ENCODE results near the gene ADGRB2.

The ADGRB2 gene

DNA sequence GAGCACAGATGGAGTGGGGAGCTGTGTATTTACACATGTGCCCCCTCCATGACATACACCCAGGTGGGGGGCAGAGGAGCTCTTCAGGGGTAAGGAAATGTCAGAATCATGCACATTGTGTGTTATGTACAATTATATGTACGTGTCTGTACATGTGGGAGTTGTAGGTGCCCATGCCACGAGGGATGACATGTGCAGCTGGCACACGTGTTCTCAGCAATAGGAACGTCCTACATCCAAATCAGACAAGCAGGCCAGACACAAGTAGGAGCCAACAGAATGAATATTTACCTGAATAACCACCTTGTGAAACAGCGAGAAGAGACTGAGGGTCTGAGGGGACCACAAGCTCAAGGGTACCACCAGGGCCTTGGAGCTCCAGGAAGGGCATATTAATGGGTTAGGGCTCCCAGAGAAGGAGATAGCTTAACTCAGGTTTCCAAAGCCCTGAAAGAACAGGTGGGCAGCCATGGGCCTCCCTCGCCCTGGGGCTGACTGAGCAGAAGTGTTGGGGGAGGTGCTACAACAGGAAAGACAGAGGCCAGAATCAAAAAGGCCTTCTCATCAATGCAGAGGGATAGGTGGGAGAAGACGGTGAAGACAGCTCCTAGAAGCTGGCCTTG lies 63.6 kb downstream of the ADGRB2 start:
- DNase-seq (ENCODE audit: low read depth), result no peak

DNA sequence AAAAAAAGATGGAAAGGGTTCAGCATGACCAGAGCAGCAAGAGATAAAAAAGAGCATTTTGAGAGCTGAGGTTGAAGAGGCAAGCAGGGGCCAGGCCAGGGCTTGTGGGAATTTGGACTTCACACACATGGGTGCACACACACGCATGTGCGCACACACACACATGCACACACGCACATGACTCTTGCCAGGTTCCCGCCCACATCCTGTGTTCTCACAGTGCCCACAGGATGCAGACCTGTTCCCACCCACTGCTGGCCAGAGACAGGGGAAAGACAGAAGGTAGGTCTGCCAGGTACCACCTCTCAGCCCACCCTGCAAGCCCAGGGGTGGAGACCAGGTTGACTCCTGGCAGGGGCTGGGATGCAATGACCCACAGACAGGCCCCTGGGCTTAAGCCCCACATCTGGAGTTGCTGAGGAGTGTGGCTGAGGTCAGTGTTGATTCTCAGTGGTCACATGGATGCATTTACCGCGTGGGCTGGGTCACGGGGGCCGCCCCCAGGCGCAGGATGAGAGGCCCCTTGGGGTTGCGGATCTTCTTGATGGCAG lies 64.7 kb downstream of the ADGRB2 start:
- no peak for DNase-seq (ENCODE audit: low read depth)

GRCh38 chr1:31697369-31697984 lies 66.7 kb downstream of the ADGRB2 start:
- DNase-seq (ENCODE audit: low read depth), result no peak

DNA sequence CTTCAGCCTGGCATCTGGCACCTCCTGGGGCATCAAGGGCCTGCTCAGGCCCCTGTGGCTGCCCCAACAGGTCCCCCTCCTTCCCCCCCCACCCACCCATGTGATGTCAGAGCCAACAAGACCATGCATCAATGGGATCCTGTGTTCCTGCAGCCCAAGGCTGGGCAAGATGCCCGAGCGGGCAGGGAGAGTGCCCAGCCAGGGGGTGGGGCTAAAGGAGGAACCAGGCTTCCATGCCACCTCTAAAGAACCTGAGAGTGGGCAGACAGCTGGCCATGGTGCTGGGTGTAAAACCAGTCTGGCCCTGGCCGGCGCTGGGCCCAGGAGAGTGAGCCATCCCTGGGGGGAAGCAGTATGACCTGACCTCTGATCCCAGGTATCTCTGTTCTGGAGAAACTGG lies 67.9 kb downstream of the ADGRB2 start:
- no peak for DNase-seq (ENCODE audit: low read depth)

DNA sequence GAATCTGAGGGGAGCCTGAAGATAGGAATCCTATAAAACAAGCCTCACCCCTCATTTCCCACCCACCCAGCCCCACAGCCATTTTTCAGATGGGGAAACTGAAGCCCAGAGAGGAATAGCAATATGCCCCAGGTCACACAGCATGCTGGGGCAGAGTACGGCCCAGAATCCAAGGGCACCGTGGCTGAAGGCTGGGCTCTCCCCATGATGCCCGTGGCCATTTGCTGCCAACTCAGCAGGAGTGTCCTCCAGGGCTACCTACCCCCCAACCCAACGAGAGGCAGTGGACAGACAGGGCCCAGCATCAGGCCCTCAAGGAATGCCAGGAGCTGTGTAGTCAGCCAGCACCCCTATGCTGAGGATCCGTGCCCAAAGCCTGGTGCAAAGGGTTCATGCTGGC lies 68.8 kb downstream of the ADGRB2 start:
- DNase-seq (ENCODE audit: low read depth), result no peak

GRCh38 chr1:31694964-31695313 lies 69.2 kb downstream of the ADGRB2 start:
- DNase-seq (ENCODE audit: low read depth), result no peak

GRCh38 chr1:31694069-31694963 lies 69.8 kb downstream of the ADGRB2 start:
- DNase-seq (ENCODE audit: low read depth), result no peak

GRCh38 chr1:31693231-31693630 lies 70.9 kb downstream of the ADGRB2 start:
- no peak for DNase-seq (ENCODE audit: low read depth)

DNA sequence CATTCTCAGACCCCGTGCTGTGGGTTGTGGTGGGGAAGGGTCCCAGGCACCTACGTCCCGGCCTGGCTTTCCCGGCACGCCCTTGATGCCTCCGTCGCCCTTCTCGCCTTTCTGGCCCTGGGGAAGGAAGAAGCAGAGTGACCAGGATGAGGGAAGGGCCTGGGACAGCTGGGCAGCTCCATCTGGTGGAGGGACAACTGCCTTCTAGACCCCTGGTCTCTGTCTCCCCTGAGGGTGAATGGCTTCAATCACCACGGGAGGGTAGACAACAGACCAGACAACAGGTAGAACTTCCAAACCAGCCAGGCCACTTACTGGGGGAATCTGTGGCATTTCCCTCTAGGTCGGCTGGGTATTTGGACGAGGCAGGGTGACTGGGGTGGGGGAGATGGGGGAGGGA lies 72.2 kb downstream of the ADGRB2 start:
- no peak for DNase-seq (ENCODE audit: low read depth)

GRCh38 chr1:31691446-31691845 lies 72.7 kb downstream of the ADGRB2 start:
- no peak for DNase-seq (ENCODE audit: low read depth)

DNA sequence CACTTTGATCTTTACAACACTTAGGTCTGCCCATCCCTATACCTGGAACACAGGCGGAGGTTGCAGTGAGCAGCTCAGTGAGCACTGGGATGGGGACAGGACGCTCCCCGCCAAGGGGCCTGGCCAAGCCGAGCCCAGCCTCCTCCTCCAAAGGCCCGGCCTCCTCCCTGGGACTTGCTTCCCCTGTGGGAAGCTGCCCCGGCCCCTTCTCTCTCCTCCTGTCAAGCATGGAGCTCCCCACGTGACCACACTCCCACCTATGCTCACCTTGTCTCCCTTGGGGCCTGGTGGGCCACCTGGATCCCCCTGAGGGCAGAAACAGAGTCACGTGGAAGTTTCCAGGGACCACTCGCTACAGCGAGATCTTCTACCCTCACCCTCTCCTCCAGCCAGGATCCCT lies 73.2 kb downstream of the ADGRB2 start:
- DNase-seq (ENCODE audit: low read depth), result no peak

DNA sequence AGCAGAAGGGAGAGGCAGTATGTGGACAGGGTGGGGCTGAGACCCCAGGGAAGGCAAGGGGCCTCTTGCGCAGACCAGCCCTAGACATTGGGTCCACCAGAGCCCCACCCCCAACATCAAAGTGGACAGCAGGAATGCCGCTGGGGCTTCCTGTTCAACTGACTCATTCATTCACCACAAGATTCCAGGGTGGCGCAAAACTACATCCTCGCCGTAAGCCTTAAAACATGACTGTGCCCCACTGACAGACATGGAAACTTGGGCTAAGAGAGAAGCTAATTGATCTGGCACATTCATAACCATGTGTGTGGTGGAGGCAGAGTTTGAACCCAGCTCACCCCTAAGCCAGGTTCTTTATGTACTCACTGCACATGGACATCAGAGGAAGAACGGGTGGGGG lies 74.3 kb downstream of the ADGRB2 start:
- no peak for DNase-seq (ENCODE audit: low read depth)

GRCh38 chr1:31689379-31689778 lies 74.8 kb downstream of the ADGRB2 start:
- no peak for DNase-seq (ENCODE audit: low read depth)

GRCh38 chr1:31688233-31688918 lies 75.8 kb downstream of the ADGRB2 start:
- DNase-seq (ENCODE audit: low read depth), result no peak

GRCh38 chr1:31687601-31688000 lies 76.5 kb downstream of the ADGRB2 start:
- no peak for DNase-seq (ENCODE audit: low read depth)

GRCh38 chr1:31685795-31686194 lies 78.3 kb downstream of the ADGRB2 start:
- DNase-seq (ENCODE audit: low read depth), result no peak

GRCh38 chr1:31683997-31684396 lies 80.1 kb downstream of the ADGRB2 start:
- no peak for DNase-seq (ENCODE audit: low read depth)

- DNase-seq (ENCODE audit: low read depth), result no peak
These were observed 82.7 kb downstream of the ADGRB2 start for GRCh38 chr1:31681415-31681814.

DNA sequence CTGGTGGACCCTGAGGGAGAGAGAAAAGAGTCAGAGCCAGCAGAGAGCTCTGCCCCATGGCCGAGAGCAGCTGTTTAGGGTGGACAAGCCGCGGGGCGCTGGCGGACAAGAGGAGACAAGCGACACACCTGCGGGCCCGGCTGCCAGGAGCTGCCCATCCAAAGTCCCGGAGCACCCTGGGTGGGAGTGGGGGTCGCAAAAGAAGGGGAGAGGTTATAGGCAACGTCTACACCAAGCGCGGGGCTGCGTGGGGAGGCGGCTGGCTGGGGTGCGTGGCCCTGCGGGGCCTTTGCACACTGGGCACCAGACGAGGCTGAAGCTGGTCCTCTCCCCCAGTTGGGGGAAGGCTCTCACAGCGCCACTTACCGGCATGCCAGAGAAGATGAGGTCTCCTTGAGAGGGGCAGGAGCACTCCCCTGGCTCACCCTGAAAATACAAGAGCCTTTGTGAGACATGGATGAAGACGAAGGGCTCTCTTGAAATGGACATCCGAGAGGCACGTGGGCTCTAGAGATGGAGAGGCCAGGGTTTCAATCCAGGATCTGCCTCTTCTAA lies 84.4 kb downstream of the ADGRB2 start:
- DNase-seq (ENCODE audit: low read depth), result no peak

DNA sequence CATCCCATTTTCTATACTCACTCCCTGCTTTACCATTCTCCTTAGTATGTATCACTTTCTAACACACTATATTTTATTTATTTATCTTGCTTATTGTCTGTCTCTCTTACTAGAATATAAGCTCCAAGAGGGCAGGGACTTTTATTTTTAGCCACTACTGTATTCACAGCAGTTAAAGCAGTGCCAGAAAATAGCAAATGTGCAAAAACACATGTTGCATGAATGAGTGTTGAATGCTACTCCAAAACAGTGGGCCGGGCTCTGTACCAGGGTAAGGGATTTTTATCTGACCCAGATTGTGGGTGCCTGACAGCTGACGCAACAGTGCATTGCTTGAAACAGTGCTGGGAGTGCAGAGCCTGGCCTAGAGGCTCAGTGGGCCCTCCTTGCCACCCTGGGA lies 85.0 kb downstream of the ADGRB2 start:
- no peak for DNase-seq (ENCODE audit: low read depth)

DNA sequence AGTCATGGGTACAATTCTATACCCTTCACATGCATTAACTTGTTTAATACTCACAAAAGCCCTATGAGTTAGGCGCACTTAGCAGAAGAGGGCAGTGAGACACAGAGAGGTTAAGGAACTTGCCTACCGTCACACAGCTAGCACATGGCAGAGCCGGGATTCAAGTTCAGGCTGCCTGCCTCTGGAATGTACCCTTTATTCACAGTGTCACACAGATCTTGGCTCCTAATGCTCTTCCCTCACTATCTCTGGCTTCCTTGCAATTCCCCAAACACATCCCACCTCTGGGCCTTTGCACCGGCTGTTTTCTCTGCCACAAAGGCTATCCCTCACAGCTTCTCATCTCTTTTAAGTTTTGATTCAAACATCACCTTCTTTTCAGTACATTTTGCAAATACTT lies 85.5 kb downstream of the ADGRB2 start:
- no peak for DNase-seq (ENCODE audit: low read depth)

DNA sequence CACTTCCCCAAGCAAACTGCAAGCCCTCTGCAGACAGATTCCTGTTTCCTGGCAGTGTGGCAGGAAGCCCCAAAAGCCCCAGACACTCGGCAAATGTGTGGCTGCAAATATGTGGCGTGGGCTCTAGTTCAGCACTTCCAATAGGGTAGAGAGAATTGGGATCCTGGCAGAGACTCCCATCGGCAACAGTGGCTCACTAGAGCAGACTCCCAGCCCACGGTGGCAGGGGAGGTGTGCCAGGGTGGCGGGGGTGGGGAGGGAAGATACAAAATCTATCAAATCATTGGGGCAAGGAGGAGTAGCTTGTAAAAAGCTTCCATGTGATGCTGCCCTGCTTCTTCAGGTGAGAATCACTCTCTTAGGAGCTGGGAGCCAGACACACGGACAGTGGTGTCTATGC lies 86.2 kb downstream of the ADGRB2 start:
- no peak for DNase-seq (ENCODE audit: low read depth)

All from T follicular helper cell (primary cell).